Effector memory CD4-positive, alpha-beta T cell (primary cell): ENCODE measurements around the gene SMAD3.

Experiments
- DNase-seq, 3 donors: peaks; one replicate each; pipeline ENCODE4 v3.0.0-alpha.2; 2020
- H3K27ac ChIP-seq: 2 replicates; pipeline ENCODE4 v1.7.0; 2013; ENCODE audit warnings: mild to moderate bottlenecking, low read length, moderate library complexity; ENCODE audit not compliant: insufficient read depth, poor library complexity, severe bottlenecking
- H3K27me3 ChIP-seq: replicated peaks from 2 replicates; pipeline ENCODE4 v1.7.0; 2013; ENCODE audit warnings: mild to moderate bottlenecking, low read length; ENCODE audit not compliant: insufficient read depth, control insufficient read depth, poor library complexity, severe bottlenecking
- H3K36me3 ChIP-seq: 2 replicates; pipeline ENCODE4 v1.7.0; 2013; ENCODE audit warnings: mild to moderate bottlenecking, low read length, moderate library complexity; ENCODE audit not compliant: control insufficient read depth, insufficient read depth
- H3K4me1 ChIP-seq: 2 replicates; pipeline ENCODE4 v1.7.0; 2013; ENCODE audit warnings: low read length, mild to moderate bottlenecking; ENCODE audit not compliant: control insufficient read depth, insufficient read depth, poor library complexity, severe bottlenecking
- H3K4me3 ChIP-seq: 2 replicates; pipeline ENCODE4 v1.7.0; 2013; ENCODE audit warnings: low read length, low read depth, mild to moderate bottlenecking; ENCODE audit not compliant: insufficient read depth, poor library complexity, severe bottlenecking
- H3K9me3 ChIP-seq: 2 replicates; pipeline ENCODE4 v1.7.0; 2013; ENCODE audit warnings: mild to moderate bottlenecking, low read length, moderate library complexity; ENCODE audit not compliant: control insufficient read depth

Gene SMAD3

DNA sequence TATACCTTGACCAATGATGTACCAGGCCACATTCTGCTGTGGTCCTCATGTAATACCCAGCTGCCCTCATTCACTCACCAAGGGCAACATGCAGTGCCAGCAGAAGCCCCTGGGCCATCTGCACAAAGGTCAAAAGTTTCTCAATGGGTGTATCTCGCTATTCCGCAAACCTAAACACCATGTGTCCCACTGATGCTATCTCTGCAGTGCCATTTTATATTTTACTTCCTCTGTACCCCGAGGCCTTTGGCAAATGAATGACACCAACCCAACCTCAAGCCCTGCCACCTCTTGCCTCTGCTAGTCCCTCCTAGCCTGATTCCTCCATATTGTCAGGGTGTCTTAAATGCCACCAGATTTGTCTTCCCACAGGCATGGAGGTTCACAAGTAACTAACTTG, 129.9 kb downstream of the SMAD3 start:
- H3K36me3 ChIP-seq: peaks cover 16% of the 10 kb centered on the region
- no peaks in the 10 kb centered on the region for H3K27me3 ChIP-seq
- H3K4me1 ChIP-seq: no peaks in the 10 kb centered on the region
- no peaks in the 10 kb centered on the region for H3K9me3 ChIP-seq
- DNase-seq: no peak
- no peak overlapping the region for H3K27ac ChIP-seq
- H3K4me3 ChIP-seq: no peak overlapping the region

DNA sequence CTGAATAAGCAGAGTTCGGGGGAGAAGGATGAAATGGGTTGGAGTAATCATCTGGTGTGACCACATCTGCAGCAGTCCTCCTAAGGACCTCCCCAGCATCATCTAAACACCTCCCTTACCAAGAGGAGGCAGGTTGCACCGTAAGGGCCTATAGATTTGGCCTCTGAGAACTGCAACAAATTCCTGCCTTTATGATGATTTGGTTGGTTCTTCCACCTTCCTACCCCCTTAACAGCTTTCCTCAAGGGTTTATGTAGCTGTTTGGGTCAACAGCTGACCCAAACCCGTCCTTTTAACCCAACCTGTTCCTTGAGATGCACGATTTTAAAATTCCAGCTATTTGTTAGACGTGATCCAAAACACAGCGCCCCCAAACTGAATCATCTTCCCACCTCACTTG, 130.8 kb downstream of the SMAD3 start:
- no peak overlapping the region for H3K4me3 ChIP-seq
- H3K36me3 ChIP-seq: peaks cover 8% of the 10 kb centered on the region
- H3K9me3 ChIP-seq: no peaks in the 10 kb centered on the region
- H3K27ac ChIP-seq: no peak overlapping the region
- no peaks in the 10 kb centered on the region for H3K4me1 ChIP-seq
- no peak for DNase-seq
- H3K27me3 ChIP-seq: no peaks in the 10 kb centered on the region

GRCh38 chr15:67196672-67197363, 131.4 kb downstream of the SMAD3 start:
- peaks cover 5% of the 10 kb centered on the region for H3K36me3 ChIP-seq
- no peaks in the 10 kb centered on the region for H3K27me3 ChIP-seq
- H3K9me3 ChIP-seq: no peaks in the 10 kb centered on the region
- H3K27ac ChIP-seq: no peak overlapping the region
- DNase-seq: no peak
- no peak overlapping the region for H3K4me3 ChIP-seq
- H3K4me1 ChIP-seq: no peaks in the 10 kb centered on the region

GRCh38 chr15:67197364-67197695, 131.9 kb downstream of the SMAD3 start:
- H3K27ac ChIP-seq: no peak overlapping the region
- DNase-seq: no peak
- H3K4me3 ChIP-seq: no peak overlapping the region
- H3K4me1 ChIP-seq: no peaks in the 10 kb centered on the region
- H3K27me3 ChIP-seq: no peaks in the 10 kb centered on the region
- no peaks in the 10 kb centered on the region for H3K9me3 ChIP-seq
- peaks cover 7% of the 10 kb centered on the region for H3K36me3 ChIP-seq

DNA sequence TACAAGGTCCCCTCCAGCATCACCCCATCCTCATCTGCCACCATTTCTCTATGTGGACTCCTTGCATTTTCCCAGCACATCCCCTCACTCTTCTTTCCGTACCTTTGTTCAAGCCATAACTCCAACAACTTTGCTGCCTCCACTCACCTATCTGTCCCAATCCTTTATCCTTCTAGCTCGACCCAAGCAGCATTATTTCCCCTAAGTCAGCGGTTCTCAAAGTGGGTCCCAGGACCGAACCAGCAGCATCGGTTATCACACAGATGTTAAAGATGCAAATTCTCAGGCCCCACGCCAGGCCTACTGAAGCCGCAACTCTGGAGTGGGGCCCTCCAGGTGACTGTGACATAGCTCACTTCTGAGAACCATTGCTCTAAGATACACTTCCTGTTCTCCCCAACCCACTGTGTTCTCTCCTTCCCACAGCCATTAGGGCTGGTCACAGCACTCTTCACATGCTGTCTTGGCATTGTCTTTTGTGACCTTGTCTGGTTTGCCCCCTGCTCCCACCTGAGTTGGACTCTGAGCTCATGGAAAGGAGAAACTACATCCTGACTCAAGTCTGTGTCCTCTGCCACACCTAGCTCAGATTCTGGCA, 132.9 kb downstream of the SMAD3 start:
- Histone ChIP-seq H3K36me3 (peaks cover 15% of the 10 kb centered on the region), H3K9me3 (no peaks in the 10 kb centered on the region), H3K4me3 (no peak overlapping the region), H3K27me3 (no peaks in the 10 kb centered on the region), H3K4me1 (no peaks in the 10 kb centered on the region), H3K27ac (no peak overlapping the region)
- no peak for DNase-seq

- DNase-seq: no peak
- Histone ChIP-seq H3K27ac (no peak overlapping the region), H3K36me3 (peaks cover 15% of the 10 kb centered on the region), H3K4me3 (no peak overlapping the region), H3K9me3 (no peaks in the 10 kb centered on the region), H3K4me1 (no peaks in the 10 kb centered on the region), H3K27me3 (no peaks in the 10 kb centered on the region)
These were observed 134.0 kb downstream of the SMAD3 start for GRCh38 chr15:67199391-67199790.

GRCh38 chr15:67199881-67200763, 134.7 kb downstream of the SMAD3 start:
- Histone ChIP-seq H3K4me3 (no peak overlapping the region), H3K27ac (no peak overlapping the region), H3K36me3 (peaks cover 15% of the 10 kb centered on the region), H3K27me3 (no peaks in the 10 kb centered on the region), H3K4me1 (no peaks in the 10 kb centered on the region), H3K9me3 (no peaks in the 10 kb centered on the region)
- no peak for DNase-seq

DNA sequence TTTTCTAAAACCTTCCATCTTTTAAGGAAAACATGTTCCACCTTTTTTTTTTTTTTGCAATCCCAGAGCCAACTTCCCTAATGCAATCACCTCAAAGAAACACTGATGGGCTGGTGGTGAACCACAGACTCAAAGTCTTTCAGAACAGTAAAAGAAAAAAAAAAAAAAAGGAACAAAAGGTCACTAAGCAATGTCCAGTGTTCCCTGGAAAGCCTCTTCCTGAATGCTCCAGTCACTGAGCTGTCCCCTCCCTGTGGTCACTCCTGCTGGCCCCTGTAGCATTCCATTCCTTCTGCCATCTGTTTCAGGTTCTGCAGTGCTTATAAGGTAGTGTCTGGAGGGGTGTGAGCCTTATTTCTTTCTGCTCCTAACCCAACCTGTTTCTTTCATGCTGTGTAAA, 135.7 kb downstream of the SMAD3 start:
- H3K4me3 ChIP-seq: no peak overlapping the region
- H3K9me3 ChIP-seq: no peaks in the 10 kb centered on the region
- peaks cover 15% of the 10 kb centered on the region for H3K36me3 ChIP-seq
- no peaks in the 10 kb centered on the region for H3K4me1 ChIP-seq
- no peak overlapping the region for H3K27ac ChIP-seq
- no peaks in the 10 kb centered on the region for H3K27me3 ChIP-seq
- DNase-seq: no peak

DNA sequence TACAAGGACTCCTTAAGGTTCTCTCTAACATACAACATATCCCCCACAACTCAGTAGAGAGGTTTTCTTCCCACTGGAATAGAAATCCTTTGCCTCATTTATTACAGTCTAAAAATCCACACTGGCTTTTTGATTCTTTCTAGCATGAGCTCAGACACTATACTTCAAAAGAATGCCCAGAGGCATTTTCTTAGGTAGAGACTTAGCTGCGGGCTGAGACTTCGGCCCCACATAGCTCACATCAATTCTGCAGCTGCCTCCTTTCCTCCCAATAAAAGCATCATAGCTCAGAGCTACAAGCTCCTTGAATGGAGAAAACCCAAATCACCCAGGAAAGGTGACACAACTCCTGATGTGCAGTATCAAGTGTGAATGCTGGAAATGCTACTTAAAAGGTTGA, 136.7 kb downstream of the SMAD3 start:
- no peaks in the 10 kb centered on the region for H3K9me3 ChIP-seq
- H3K4me1 ChIP-seq: no peaks in the 10 kb centered on the region
- H3K27ac ChIP-seq: no peak overlapping the region
- H3K27me3 ChIP-seq: no peaks in the 10 kb centered on the region
- DNase-seq: no peak
- H3K4me3 ChIP-seq: no peak overlapping the region
- peaks cover 15% of the 10 kb centered on the region for H3K36me3 ChIP-seq

- Histone ChIP-seq H3K4me3 (no peak overlapping the region), H3K36me3 (peaks cover 18% of the 10 kb centered on the region), H3K27me3 (no peaks in the 10 kb centered on the region), H3K27ac (no peak overlapping the region), H3K9me3 (no peaks in the 10 kb centered on the region), H3K4me1 (no peaks in the 10 kb centered on the region)
- no peak for DNase-seq
These were observed 137.6 kb downstream of the SMAD3 start for GRCh38 chr15:67202991-67203390.
